C4-2B (cell line): ENCODE results near the gene FBRSL1.

Experiments used
- H3K27ac ChIP-seq: fragments of 450-650 bp; 2 replicates; pipeline ENCODE4 v1.5.1; 2017
- CTCF ChIP-seq: fragments of 450-650 bp; conservative IDR thresholded peaks from 2 replicates; pipeline ENCODE4 v1.5.1; 2017; ENCODE audit warnings: mild to moderate bottlenecking
- ZFX ChIP-seq: fragments of 450-650 bp; IDR thresholded peaks from 2 replicates; pipeline ENCODE4 v1.6.1; 2017

FBRSL1 gene

GRCh38 chr12:132451172-132451835 lies 38.6 kb upstream of the FBRSL1 start:
- no peak for TF ChIP-seq ZFX
- no peak for TF ChIP-seq CTCF
- H3K27ac ChIP-seq: no peak overlapping the region

DNA sequence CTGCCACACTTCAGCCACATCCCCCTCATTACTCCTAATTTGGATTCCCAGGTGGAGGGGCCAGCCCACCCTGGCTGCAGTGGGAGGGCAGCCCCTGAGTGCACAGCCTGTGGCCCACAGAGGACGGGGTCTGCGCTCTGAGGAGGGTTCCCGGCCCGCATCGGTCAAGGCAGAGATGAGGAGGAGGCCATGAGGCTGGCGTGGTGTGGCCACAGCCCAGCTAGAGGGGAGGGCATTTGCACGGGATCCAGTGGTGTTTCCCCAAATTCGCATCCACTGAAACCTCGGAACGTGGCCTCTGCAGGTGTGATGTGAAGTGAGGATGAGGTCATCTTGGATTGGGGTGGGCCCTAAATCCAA lies 38.1 kb upstream of the FBRSL1 start:
- TF ChIP-seq ZFX: no peak
- no peak for TF ChIP-seq CTCF
- no peak overlapping the region for H3K27ac ChIP-seq

GRCh38 chr12:132452596-132453350 lies 37.2 kb upstream of the FBRSL1 start:
- TF ChIP-seq ZFX (no peak), CTCF (no peak)
- no peak overlapping the region for H3K27ac ChIP-seq

DNA sequence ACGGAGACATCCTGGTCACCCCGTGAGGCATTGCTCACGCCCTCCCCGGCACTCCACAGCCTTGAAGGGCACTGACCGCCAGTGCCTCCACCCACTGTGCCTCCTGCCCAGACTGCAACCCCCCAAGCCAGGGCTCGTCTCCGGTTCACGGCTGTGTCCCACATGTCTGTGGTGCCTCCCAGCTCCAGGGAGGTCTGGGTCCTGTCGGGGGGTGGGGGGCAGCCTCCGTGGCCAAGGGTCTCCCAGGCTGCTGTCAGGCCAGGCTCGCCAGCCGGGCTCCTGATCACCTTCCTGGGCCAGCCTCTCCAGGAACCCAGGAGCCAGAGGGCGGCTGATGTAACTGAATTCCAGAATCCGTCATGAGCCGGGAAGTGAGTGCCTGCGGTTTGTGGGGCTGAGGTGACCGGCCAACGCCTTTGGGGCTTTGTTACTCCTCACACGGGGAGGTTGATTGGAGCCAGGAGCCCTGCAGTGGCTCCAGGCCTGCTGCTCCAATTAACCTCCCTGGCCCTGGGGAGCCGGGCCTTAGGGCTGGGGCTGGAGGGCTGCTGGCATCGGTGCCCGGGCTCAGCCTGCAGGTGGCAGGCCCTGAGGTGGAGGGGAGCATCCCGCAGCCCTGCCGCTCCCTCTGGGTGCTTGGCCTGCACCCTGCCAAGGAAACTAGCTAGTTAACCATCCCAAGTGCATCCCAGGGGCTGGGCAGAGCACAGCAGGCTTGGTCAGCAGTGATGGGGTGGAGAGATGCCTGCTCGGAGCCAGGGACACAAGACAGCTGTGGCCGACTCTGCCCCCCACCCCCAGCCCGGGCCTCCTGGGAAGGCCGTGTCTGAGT lies 36.4 kb upstream of the FBRSL1 start:
- no peak overlapping the region for H3K27ac ChIP-seq

DNA sequence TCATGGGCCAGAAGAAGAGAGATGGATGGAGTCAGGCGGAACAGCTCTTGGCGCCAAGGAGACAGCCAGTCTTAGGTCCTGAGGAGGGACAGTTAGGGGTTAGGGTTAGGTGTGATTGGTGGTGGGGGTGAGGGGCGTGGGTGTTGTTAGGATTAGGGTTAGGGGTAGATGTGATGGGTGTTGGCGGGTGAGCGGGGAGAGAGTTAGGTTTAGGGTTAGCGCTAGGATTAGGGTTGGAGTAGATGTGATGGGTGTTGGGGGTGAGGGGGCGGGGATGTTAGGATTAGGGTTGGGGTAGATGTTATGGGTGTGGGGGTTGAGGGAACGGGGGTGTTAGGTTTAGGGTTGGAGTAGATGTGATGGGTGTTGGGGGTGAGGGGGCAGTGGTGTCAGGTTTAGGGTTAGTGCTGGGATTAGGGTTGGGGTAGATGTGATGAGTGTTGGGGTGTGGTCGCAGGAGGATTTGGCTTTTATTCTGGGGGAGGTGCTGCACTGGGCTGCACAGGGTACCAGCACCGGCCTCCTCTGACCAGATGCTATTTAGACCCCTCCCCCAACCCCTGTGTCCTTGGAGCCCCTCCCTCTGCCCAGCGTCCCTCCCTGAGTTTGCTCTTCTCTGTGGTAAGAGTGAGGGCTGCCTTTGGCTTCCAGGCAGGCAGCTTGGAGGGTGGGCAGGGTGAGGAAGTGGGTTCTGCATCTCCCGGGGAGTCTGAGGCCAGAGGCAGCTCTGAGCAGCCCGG lies 35.6 kb upstream of the FBRSL1 start:
- TF ChIP-seq CTCF (no peak), ZFX (no peak)
- no peak overlapping the region for H3K27ac ChIP-seq

More for the DNA sequence above, 36.4 kb upstream of the FBRSL1 start:
- no peak for TF ChIP-seq ZFX
- TF ChIP-seq CTCF: no peak

GRCh38 chr12:132454933-132455418 lies 35.0 kb upstream of the FBRSL1 start:
- H3K27ac ChIP-seq: no peak overlapping the region
- TF ChIP-seq CTCF (no peak), ZFX (no peak)
